BJ (cell line): ENCODE results near the gene ENTPD3. TPM values are rescaled to one million over a fixed set of nuclear protein-coding genes. Genes with fewer than 3 reads are reported as not detected.

Source experiments
- CTCF ChIA-PET: fragments of 350-600 bp; formaldehyde crosslinking; extraction: SDS; loops from one replicate; lab custom pipeline; 2021; ENCODE audit warnings: antibody characterized with exemption, inconsistent platforms; lab: Yijun Ruan, JAX
- POLR2A ChIA-PET: fragments of 300-600 bp; sonication (Branson Sonifier 250); formaldehyde crosslinking; extraction: SDS; loops from one replicate; lab custom pipeline; 2021; ENCODE audit warnings: antibody characterized with exemption; lab: Charles Lee
- DNase-seq: peaks from one replicate; pipeline ENCODE4 v3.0.0-alpha.2; 2011; ENCODE audit warnings: low read depth
- H3K27me3 ChIP-seq: 2 replicates; pipeline ENCODE4 v1.6.0; 2011; ENCODE audit warnings: low read length; ENCODE audit not compliant: control insufficient read depth, insufficient read depth
- H3K36me3 ChIP-seq: 2 replicates; pipeline ENCODE4 v1.5.1; 2011; ENCODE audit warnings: low read length; ENCODE audit not compliant: control insufficient read depth, insufficient read depth
- H3K4me3 ChIP-seq: 2 replicates; pipeline ENCODE4 v1.5.1; 2011; ENCODE audit warnings: low read depth, mild to moderate bottlenecking, control low read depth, low read length
- CTCF ChIP-seq: IDR thresholded peaks from 2 replicates; pipeline ENCODE4 v1.5.1; 2011; ENCODE audit warnings: low read depth, mild to moderate bottlenecking, control low read depth, inconsistent platforms, low read length, moderate library complexity; ENCODE audit not compliant: insufficient read depth
- polyA plus RNA-seq: library from polyadenylated mRNA; depleted of rRNA; stranded (reverse); fragments of >200 nt; gene quantifications from 2 replicates; pipeline ENCODE4 v1.2.3, GENCODE V29; 2011

ENTPD3 gene
- polyA plus RNA-seq, 1 experiment = not detected

DNA sequence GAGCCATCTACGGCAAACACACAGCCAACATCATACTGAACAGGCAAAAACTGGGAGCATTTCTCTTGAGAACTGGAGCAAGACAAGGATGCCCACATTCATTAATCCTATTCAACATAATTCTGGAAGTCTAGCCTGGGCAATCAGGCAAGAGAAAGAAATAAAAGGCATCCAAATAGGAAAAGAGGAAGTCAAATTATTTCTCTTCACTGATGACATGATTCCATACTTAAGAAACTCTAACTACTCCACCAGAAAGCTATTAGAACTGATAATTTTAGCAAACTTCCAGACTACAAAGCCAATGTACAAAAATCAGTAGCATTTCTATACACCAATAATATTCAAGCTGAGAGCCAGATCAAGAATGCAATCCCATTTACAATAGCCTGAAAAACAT, 17.3 kb upstream of the ENTPD3 start:
- no peak for TF ChIP-seq CTCF
- no peaks in the 10 kb centered on the region; the same call in 1 of the 2 replicates for H3K27me3 ChIP-seq
- H3K36me3 ChIP-seq = no peaks in the 10 kb centered on the region
- no peak for DNase-seq
- CTCF ChIA-PET = no interaction called here
- no peak overlapping the region for H3K4me3 ChIP-seq
- POLR2A ChIA-PET = no interaction called here

DNA sequence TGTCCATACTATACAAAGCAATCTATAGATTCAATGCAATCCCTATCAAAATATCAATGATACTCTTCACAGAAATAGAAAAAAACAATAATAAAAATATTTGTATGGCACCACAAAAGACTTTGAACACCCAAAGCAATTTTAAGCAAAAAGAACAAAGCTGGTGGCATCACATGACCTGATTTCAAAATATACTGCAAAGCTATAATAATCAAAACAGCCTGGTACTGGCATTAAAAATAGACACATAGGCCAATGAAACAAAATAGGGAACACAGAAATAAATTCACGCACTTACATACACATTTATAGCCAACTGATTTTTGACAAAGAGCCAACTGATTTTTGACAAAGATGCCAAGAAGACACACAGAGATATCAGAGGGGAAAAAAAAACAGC, 9.2 kb upstream of the ENTPD3 start:
- no peaks in the 10 kb centered on the region for H3K27me3 ChIP-seq
- no peak overlapping the region for H3K4me3 ChIP-seq
- ChIA-PET POLR2A (no interaction called here), CTCF (no interaction called here)
- no peaks in the 10 kb centered on the region for H3K36me3 ChIP-seq
- no peak for DNase-seq
- no peak for TF ChIP-seq CTCF

GRCh38 chr3:40379674-40380306, 7.2 kb upstream of the ENTPD3 start:
- CTCF ChIA-PET = interaction anchor here (0.6 kb wide), 1 partner anchor 203 kb away, joined by 3 read pairs; no protein-coding TSS in a partner anchor
- no peak for TF ChIP-seq CTCF
- Histone ChIP-seq H3K4me3 (no peak overlapping the region), H3K27me3 (no peaks in the 10 kb centered on the region), H3K36me3 (no peaks in the 10 kb centered on the region)
- POLR2A ChIA-PET = no interaction called here
- DNase-seq = no peak

GRCh38 chr3:40381904-40382616, 4.9 kb upstream of the ENTPD3 start:
- no peak for DNase-seq
- no peak for TF ChIP-seq CTCF
- H3K27me3 ChIP-seq = no peaks in the 10 kb centered on the region

DNA sequence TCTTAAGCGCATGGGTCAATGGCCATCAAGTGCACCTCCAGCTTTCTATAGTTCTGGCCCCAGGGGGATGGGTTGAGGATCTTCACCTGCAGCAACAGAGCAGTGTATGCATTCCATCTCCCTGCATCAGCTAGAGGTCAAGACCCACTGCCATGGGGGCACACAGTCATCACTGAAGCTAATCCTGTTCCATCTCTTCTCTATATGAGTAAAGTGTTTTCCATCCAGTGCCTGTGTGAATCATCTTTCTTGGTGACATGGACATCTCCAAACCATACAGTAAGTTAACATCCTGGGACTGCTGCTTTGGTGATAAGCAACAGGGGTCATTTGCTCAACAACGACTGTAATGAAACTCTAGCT, 4.4 kb upstream of the ENTPD3 start:
- TF ChIP-seq CTCF = no peak
- Histone ChIP-seq H3K36me3 (no peaks in the 10 kb centered on the region), H3K4me3 (no peak overlapping the region), H3K27me3 (0 out of 2 replicates have a peak, but pooled peaks cover 2% of the 10 kb centered on the region)
- POLR2A ChIA-PET = no interaction called here
- CTCF ChIA-PET = no interaction called here
- no peak for DNase-seq

More at GRCh38 chr3:40381904-40382616, 4.9 kb upstream of the ENTPD3 start:
- ChIA-PET POLR2A (no interaction called here), CTCF (no interaction called here)
- H3K36me3 ChIP-seq = no peaks in the 10 kb centered on the region
- no peak overlapping the region for H3K4me3 ChIP-seq
